GM13976 (cell line): ENCODE data around the gene SLC25A39.

Experiments
- DNase-seq: peaks from one replicate; pipeline ENCODE4 v3.0.0; 2012; ENCODE audit warnings: low spot score
- in situ Hi-C: fragments of 300-500 bp; cut with MboI; formaldehyde crosslinking; loops from one replicate; pipeline ENCODE4 v1.12.0; 2022; ENCODE audit warnings: low sequenced_read_pairs, mixed read lengths, inconsistent platforms; ENCODE audit not compliant: unreplicated experiment
- TF ChIP-seq, protein P1 (sequence below): IDR thresholded peaks from 2 replicates; pipeline ENCODE4 v1.5.1; 2012; ENCODE audit warnings: borderline replicate concordance, mild to moderate bottlenecking; ENCODE audit not compliant: insufficient read depth; ENCODE audit errors: extremely low read depth, missing control alignments, control extremely low read depth

SLC25A39 gene

GRCh38 chr17:44304651-44305050 lies 20.0 kb downstream of the SLC25A39 start:
- DNase-seq = no peak
- in situ Hi-C loops = no loop called here
- TF ChIP-seq, protein P1, sequence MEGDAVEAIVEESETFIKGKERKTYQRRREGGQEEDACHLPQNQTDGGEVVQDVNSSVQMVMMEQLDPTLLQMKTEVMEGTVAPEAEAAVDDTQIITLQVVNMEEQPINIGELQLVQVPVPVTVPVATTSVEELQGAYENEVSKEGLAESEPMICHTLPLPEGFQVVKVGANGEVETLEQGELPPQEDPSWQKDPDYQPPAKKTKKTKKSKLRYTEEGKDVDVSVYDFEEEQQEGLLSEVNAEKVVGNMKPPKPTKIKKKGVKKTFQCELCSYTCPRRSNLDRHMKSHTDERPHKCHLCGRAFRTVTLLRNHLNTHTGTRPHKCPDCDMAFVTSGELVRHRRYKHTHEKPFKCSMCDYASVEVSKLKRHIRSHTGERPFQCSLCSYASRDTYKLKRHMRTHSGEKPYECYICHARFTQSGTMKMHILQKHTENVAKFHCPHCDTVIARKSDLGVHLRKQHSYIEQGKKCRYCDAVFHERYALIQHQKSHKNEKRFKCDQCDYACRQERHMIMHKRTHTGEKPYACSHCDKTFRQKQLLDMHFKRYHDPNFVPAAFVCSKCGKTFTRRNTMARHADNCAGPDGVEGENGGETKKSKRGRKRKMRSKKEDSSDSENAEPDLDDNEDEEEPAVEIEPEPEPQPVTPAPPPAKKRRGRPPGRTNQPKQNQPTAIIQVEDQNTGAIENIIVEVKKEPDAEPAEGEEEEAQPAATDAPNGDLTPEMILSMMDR = no peak

- in situ Hi-C loops = no loop called here
- TF ChIP-seq, protein P1 = no peak
Measured at GRCh38 chr17:44297975-44298374, 26.6 kb downstream of the SLC25A39 start.

DNA sequence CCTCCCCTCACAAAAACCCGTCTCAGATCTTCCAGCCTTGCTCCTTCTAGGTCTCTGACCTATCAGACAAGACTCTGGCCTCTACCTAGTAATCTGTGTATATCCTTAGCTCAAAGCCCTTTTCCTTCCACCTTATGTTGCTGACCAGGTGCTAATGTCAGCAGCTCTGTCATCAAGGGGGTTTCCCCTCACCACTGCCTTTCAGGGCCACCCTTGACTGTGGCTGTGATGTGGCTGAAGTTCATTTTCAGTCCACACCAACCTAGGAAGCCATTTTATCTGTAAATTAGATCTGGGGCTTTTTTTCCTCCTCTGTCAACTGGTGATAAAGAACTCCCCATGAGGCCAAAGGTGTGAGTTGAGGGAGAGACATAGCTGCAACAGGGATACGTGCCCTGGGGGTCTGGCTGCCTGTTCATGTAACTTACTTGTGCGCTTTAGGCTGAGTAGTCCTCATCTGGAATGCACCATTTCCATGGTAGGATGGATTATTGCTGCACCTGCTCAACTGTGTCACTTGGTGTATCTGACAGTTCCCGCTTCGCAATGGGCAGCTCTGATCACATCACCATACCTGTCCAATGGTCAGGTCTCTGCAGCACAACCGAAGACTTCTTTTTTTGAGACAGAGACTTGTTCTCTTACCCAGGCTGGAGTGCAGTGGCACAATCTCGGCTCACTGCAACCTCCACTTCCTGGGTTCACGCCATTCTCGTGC lies 31.0 kb downstream of the SLC25A39 start:
- TF ChIP-seq, protein P1 = no peak
- in situ Hi-C loops = no loop called here
- peak; percentile 38 for DNase-seq

More at GRCh38 chr17:44297975-44298374, 26.6 kb downstream of the SLC25A39 start:
- no peak for DNase-seq

DNA sequence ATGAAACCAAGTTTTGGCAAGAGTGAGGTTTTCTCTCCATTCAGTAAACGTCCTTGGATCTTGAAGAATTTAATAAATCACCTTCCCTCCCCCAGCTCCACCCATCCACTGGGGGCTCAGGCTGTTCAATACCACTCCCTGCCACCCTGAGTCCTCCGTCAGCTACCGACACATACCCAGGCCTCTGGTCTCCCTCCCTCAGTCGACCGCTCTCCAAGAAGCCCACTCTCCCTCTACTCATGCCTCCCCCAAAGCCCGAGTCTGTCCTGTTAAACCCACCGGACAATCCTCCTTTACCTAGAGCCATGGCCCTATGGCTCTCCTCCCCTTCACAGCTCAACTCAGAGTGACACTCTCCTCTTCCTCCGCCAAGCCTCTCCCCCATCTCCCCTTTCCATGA lies 37.0 kb downstream of the SLC25A39 start:
- in situ Hi-C loops = no loop called here
- no peak for DNase-seq
- TF ChIP-seq, protein P1 = no peak

- no peak for DNase-seq
- in situ Hi-C loops = no loop called here
- TF ChIP-seq, protein P1 = no peak
Measured at GRCh38 chr17:44284024-44284400, 40.6 kb downstream of the SLC25A39 start.

DNA sequence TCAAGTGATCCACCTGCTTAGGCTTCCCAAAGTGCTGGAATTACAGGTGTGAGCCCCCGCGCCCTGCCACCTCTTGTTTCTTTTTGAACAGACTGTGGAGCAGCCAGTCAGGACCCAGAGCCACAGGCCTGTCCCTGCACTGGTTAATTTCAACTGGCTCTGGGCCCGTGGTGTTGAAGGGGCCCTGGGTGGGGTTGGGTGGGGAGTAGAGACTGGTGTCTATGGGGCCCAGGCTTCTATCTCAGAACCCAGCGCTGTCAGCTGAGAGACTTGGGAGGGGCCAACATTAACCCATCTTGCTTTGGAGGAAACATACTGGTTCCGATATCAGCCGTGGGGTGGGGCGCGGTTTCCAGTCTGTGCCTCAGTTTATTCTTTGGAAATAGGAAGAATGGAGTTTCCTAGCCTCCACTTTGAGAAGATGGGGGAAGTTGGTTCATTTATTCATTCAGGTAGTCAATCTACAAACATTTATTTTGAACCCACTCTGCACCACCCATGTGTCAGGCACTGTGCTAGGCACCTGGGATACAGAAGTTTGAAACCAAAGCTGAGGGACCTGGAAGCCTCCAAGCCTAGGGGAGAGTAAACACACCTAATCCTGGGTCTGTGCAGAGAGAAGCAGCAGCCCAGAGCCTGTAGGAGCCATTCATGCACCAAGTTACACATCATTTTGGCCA lies 41.1 kb downstream of the SLC25A39 start:
- DNase-seq = no peak
- TF ChIP-seq, protein P1 = no peak
- in situ Hi-C loops = no loop called here
